ENCODE measurements around the gene PITPNM1. TPM values are rescaled to one million over a fixed set of nuclear protein-coding genes. Genes with fewer than 3 reads are reported as not detected.

Gene PITPNM1
- total RNA-seq, 4 donors from 2014 or later, result 24.5 to 35.9 (median 28.7) TPM

DNA sequence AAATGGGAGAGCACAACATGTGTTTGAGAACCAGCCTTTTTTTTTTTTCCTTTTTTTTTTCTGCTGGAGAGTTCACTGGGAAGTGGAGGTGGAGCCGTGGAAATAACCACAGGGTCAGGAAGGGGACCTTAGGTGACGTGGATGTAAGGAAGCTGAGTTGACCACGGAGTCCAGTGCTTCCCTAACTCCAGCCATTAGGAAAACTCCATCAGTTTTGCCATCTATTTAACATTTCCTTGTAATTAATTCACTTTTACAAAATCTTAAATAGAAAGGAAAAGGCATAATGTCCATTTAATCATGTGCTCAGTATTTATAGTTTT is 4.8 kb upstream of the PITPNM1 start:
- intact Hi-C loops (cut with DNase I), result no loop called here
- Histone ChIP-seq H3K27ac (no peak overlapping the region), H3K4me3 (no peak overlapping the region), H3K4me1 (peaks cover 26 to 37% (median 30%) of the 10 kb centered on the region in 3 donors), H3K27me3 (peaks cover 0 to 49% (median 0%) of the 10 kb centered on the region in 4 donors), H3K9me3 (no peaks in the 10 kb centered on the region), H3K36me3 (peaks cover 0 to 6% (median 0%) of the 10 kb centered on the region in 3 donors)
- no peak for DNase-seq
- 34 to 59% methylated on average over 3 of the region's 3 CpGs for WGBS, 2 donors
- TF ChIP-seq, protein P1, sequence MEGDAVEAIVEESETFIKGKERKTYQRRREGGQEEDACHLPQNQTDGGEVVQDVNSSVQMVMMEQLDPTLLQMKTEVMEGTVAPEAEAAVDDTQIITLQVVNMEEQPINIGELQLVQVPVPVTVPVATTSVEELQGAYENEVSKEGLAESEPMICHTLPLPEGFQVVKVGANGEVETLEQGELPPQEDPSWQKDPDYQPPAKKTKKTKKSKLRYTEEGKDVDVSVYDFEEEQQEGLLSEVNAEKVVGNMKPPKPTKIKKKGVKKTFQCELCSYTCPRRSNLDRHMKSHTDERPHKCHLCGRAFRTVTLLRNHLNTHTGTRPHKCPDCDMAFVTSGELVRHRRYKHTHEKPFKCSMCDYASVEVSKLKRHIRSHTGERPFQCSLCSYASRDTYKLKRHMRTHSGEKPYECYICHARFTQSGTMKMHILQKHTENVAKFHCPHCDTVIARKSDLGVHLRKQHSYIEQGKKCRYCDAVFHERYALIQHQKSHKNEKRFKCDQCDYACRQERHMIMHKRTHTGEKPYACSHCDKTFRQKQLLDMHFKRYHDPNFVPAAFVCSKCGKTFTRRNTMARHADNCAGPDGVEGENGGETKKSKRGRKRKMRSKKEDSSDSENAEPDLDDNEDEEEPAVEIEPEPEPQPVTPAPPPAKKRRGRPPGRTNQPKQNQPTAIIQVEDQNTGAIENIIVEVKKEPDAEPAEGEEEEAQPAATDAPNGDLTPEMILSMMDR (IDR thresholded peaks at IDR 0.05), result no peak
- no peak for TF ChIP-seq POLR2A (IDR thresholded peaks at IDR 0.05)

DNA sequence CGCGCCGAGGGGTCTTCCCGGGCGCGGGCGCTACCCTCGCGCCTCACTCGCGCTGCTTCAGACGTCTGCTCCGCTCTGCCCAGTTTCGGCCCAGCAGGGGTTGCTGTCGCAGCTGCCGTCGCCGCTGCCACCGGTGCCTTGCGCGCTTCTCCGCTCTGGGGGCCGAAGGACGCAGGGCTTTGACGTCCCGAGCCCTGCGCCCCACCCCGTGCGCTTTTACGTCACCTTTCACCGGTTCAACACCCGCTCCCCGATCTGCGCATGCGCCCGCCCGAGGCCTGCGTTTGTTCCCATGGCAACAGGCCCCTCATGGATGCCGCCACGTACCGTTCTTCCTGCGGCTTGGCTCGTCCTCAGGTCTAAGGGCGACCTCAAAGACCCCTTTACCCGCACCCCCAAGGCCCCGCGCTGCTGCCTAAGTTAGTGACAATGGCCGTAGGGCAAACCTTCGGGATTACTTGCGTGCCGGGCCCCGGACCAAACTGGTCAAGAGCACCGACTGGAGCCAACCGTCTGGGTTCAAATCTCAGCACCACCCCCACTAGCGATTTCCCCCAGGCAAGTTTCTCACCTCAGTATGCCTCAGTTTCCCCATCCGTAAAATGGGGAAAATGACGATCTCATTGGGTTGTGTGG is 3.4 kb upstream of the PITPNM1 start:
- peaks cover 0 to 49% (median 0%) of the 10 kb centered on the region in 4 donors for H3K27me3 ChIP-seq
- peak overlapping the region; percentile 68 to 90 (median 76) for H3K4me3 ChIP-seq
- H3K27ac ChIP-seq, result peak overlapping the region; percentile 96 to 99 (median 98)
- H3K36me3 ChIP-seq, result peaks cover 0 to 6% (median 0%) of the 10 kb centered on the region in 3 donors
- H3K9me3 ChIP-seq, result no peaks in the 10 kb centered on the region
- intact Hi-C loops (cut with DNase I), result no loop called here
- peak in 2 of 4 donors; percentile 21 to 69 for TF ChIP-seq POLR2A (IDR thresholded peaks at IDR 0.05)
- TF ChIP-seq, protein P1 (IDR thresholded peaks at IDR 0.05), result peak in 1 of 6 experiments; percentile 7
- H3K4me1 ChIP-seq, result peaks cover 30 to 51% (median 42%) of the 10 kb centered on the region in 3 donors
- WGBS, 2 donors, result 2 to 3% methylated on average over 8 to 20 of the region's 57 CpGs
- peak; percentile 80 for DNase-seq

DNA sequence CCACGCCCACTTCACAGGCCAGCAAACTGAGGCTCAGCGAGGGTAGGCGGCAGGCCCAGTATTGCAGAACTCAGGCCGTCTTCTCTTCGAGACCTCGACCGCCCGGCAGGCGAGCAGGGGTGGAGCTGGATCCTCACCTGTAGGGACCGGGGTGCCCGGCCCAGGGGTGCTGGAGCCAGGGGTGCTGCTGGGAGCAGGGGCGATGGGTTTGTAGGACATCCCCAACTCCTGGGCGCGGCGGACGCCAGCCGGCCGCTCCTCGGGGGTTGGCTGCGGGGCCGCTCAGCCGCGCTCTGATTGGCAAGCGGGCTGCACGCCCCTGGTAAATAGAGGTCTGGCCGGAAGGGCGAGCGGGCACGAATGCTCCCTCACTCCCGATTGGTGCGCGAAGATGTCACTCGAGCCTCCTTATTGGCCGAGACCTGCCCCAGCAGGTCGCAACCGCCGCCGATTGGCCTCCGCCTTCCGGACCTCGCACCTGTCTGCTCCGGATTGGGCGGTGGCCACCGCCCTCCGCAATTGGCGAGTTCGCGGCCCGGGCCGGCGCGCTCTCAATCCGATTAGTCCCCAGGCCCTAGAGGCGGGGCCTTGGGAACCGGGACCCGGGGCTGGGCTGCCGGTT is 2.8 kb upstream of the PITPNM1 start, which contains the start of gene CDK2AP2:
Gene CDK2AP2, minus strand, starts transcription at position 299 of the 622 bp plus-strand sequence. Its CDS starts 80 bp downstream, at position 219.
- H3K36me3 ChIP-seq, result peaks cover 0 to 6% (median 0%) of the 10 kb centered on the region in 3 donors
- H3K9me3 ChIP-seq, result no peaks in the 10 kb centered on the region
- H3K27me3 ChIP-seq, result peaks cover 0 to 49% (median 0%) of the 10 kb centered on the region in 4 donors
- intact Hi-C loops (cut with DNase I), result no loop called here
- peak; percentile 95 for DNase-seq
- H3K27ac ChIP-seq, result peak within 1 kb of the TSS; percentile 96 to 99 (median 98)
- H3K4me1 ChIP-seq, result peaks cover 32 to 57% (median 47%) of the 10 kb centered on the region in 3 donors
- WGBS, 2 donors, result no CpG with 5 or more reads among the region's 57 CpGs
- peak in 3 of 4 donors; percentile 83 to 97 (median 95) for TF ChIP-seq POLR2A (IDR thresholded peaks at IDR 0.05)
- TF ChIP-seq, protein P1 (IDR thresholded peaks at IDR 0.05), result peak in 2 of 6 experiments; percentile 9 to 23
- H3K4me3 ChIP-seq, result peak within 1 kb of the TSS; percentile 68 to 90 (median 76)

DNA sequence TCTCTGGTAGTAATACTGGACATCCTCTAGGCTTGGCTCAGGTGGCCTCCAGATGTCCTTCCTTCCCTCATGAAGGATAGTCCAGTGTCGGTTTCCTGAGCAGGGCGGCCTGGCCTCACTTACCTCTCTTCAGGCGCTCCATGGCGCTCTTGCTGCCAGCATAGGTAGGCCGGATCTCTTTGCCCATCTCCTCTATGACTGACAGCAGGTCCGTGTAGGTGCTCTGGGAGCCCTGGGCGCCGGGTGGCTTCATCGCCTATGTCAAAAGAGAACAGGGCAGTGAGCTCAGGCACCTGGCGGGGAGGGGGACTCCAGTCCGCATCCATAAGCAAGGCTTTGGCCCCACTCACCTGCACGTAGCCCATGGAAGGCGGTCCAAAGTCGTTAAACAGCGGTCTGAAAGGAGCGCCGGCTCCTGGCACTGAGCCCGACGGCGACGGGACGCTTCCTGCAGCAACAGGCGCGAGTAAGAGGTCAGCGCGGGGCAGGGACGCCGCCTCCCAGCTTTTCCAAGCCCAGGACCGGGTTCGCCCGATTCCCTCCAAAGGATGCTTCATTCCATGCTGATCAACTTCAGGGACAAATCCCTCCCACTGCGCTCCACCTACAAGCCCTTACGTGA is 2.2 kb upstream of the PITPNM1 start:
- WGBS, 2 donors, result 69% methylated on average over 2 of the region's 33 CpGs; no CpG with 5 or more reads in 1 of the 2 donors
- Histone ChIP-seq H3K4me1 (peaks cover 32 to 57% (median 47%) of the 10 kb centered on the region in 3 donors), H3K4me3 (peak overlapping the region; percentile 68 to 90 (median 76)), H3K9me3 (no peaks in the 10 kb centered on the region), H3K27ac (peak overlapping the region; percentile 96 to 99 (median 98)), H3K36me3 (peaks cover 0 to 12% (median 0%) of the 10 kb centered on the region in 3 donors), H3K27me3 (peaks cover 0 to 49% (median 0%) of the 10 kb centered on the region in 4 donors)
- intact Hi-C loops (cut with DNase I), result no loop called here
- no peak for DNase-seq
- TF ChIP-seq POLR2A (IDR thresholded peaks at IDR 0.05), result no peak
- TF ChIP-seq, protein P1 (IDR thresholded peaks at IDR 0.05), result no peak
